GM23248 (cell line): Measurements from ENCODE around the gene ATF6.

Experiments used
- EZH2 ChIP-seq: fragments of 200-600 bp; sonication (generic); IDR thresholded peaks from 2 replicates; pipeline ENCODE4 v1.6.1; 2018; ENCODE audit warnings: antibody characterized with exemption, mild to moderate bottlenecking; ENCODE audit not compliant: insufficient read depth, poor library complexity, severe bottlenecking
- EZH2phosphoT487 ChIP-seq: fragments of 200-600 bp; sonication (generic); IDR thresholded peaks from 2 replicates; pipeline ENCODE4 v1.6.1; 2018; ENCODE audit warnings: antibody characterized with exemption, moderate library complexity, mild to moderate bottlenecking, low read depth; ENCODE audit not compliant: insufficient read depth

GRCh38 chr1:161982917-161983316 lies 216.8 kb downstream of the ATF6 start:
- no peak for TF ChIP-seq EZH2phosphoT487
- no peak for TF ChIP-seq EZH2
